ENCODE data around the gene TMEM217.
"Not testable (repeated sequence)": the region's sequence is repeated elsewhere in the genome, so short reads cannot be mapped to it uniquely, and the experiment has no call there.

GRCh38 chr6:37196451-37196850 lies 61.5 kb downstream of the TMEM217 start:
- not testable (repeated sequence) for TF ChIP-seq POLR2AphosphoS5 (IDR thresholded peaks at IDR 0.05; ENCODE audit: borderline replicate concordance, low read depth, low read length); EZH2 (IDR thresholded peaks at IDR 0.05)

Data from SK-N-MC (cell line).